Measurements from ENCODE around the gene N4BP3.

Gene N4BP3

GRCh38 chr5:178153530-178154340 lies 40.4 kb downstream of the N4BP3 start, which contains the start of gene NHP2:
Gene NHP2 (minus strand): TSS chr5:178153885. CDS start chr5:178153817, 68 bp downstream.
- DNase-seq (ENCODE audit: low read depth in 2 of 2): peak; percentile 99 to 100
- TF ChIP-seq CTCF (IDR thresholded peaks at IDR 0.05; ENCODE audit: low read depth, low read length): no peak
- H3K4me3 ChIP-seq (replicated peaks in 1 of 2; ENCODE audit: low read depth in 2 of 2, low read length in 2 of 2): peak within 1 kb of the TSS; percentile 68 to 74

GRCh38 chr5:178155065-178155464 lies 41.7 kb downstream of the N4BP3 start:
- no peak for TF ChIP-seq CTCF (IDR thresholded peaks at IDR 0.05; ENCODE audit: low read depth, low read length)
- H3K4me3 ChIP-seq (replicated peaks in 1 of 2; ENCODE audit: low read depth in 2 of 2, low read length in 2 of 2): no peak overlapping the region
- DNase-seq (ENCODE audit: low read depth in 2 of 2): no peak

- H3K4me3 ChIP-seq (replicated peaks in 1 of 2; ENCODE audit: low read depth in 2 of 2, low read length in 2 of 2): no peak overlapping the region
- TF ChIP-seq CTCF (IDR thresholded peaks at IDR 0.05; ENCODE audit: low read depth, low read length): no peak
- no peak for DNase-seq (ENCODE audit: low read depth in 2 of 2)
Observed at GRCh38 chr5:178160176-178160575, 46.8 kb downstream of the N4BP3 start.

- no peak for DNase-seq (ENCODE audit: low read depth in 2 of 2)
- TF ChIP-seq CTCF (IDR thresholded peaks at IDR 0.05; ENCODE audit: low read depth, low read length): no peak
- H3K4me3 ChIP-seq (replicated peaks in 1 of 2; ENCODE audit: low read depth in 2 of 2, low read length in 2 of 2): no peak overlapping the region
Observed at GRCh38 chr5:178162481-178162880, 49.1 kb downstream of the N4BP3 start.

- DNase-seq (ENCODE audit: low read depth in 2 of 2): peak; percentile 72 to 75
- peak; percentile 98 for TF ChIP-seq CTCF (IDR thresholded peaks at IDR 0.05; ENCODE audit: low read depth, low read length)
- H3K4me3 ChIP-seq (replicated peaks in 1 of 2; ENCODE audit: low read depth in 2 of 2, low read length in 2 of 2): no peak overlapping the region
Observed at GRCh38 chr5:178163772-178164735, 50.7 kb downstream of the N4BP3 start.

GRCh38 chr5:178165581-178165980 lies 52.2 kb downstream of the N4BP3 start:
- no peak for DNase-seq (ENCODE audit: low read depth in 2 of 2)
- H3K4me3 ChIP-seq (replicated peaks in 1 of 2; ENCODE audit: low read depth in 2 of 2, low read length in 2 of 2): no peak overlapping the region
- TF ChIP-seq CTCF (IDR thresholded peaks at IDR 0.05; ENCODE audit: low read depth, low read length): no peak

Data from cardiac fibroblast (primary cell).